GM12874 (cell line): ENCODE measurements around the gene INPP5E.

Source experiments
- CTCF ChIP-seq: IDR thresholded peaks from 2 replicates; pipeline ENCODE4 v1.5.1; 2011; ENCODE audit warnings: low read depth, mild to moderate bottlenecking, control low read depth, low read length, moderate library complexity; ENCODE audit not compliant: insufficient read depth

The INPP5E gene

GRCh38 chr9:136409557-136410455 is 29.8 kb downstream of the INPP5E start:
- no peak for TF ChIP-seq CTCF

GRCh38 chr9:136407911-136408310 is 31.7 kb downstream of the INPP5E start:
- TF ChIP-seq CTCF: no peak

- no peak for TF ChIP-seq CTCF
Observed at GRCh38 chr9:136405481-136405880, 34.2 kb downstream of the INPP5E start.

DNA sequence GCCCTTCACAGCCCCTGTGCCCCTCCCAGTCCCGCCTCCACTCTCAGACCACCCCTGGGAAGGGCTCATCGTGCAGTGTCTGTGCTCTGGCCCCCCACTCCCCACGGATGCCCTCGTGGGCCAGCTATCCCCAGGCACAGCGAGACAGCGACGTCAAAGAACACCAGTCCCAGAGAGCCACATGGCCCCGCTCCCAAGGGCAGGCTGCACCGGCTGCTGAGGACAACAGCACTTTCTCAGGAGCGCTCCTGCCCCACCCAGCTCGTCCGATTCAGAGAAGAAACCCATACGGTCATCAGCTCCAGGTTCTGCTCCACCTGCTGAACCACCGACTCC is 34.9 kb downstream of the INPP5E start:
- no peak for TF ChIP-seq CTCF

- TF ChIP-seq CTCF: no peak
Observed at GRCh38 chr9:136403915-136404800, 35.5 kb downstream of the INPP5E start.

DNA sequence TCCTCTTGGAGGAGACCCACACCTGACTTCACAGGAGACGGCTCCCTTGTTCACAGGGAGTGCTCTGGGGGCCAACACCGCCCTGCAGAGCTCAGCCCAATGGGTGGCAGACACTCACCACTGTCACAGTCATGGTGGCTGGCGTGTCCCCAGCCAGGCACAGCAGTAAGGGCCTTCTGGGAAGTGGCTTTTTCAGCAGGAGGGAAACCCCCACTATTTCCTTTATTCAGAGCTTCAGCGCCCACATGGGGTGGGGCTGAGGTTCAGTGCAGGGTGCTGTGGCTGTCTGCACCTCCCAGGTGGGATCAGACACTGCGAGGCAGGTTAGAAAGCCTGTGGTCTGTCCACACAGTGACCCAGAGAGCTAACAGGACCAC is 36.1 kb downstream of the INPP5E start:
- TF ChIP-seq CTCF: no peak

DNA sequence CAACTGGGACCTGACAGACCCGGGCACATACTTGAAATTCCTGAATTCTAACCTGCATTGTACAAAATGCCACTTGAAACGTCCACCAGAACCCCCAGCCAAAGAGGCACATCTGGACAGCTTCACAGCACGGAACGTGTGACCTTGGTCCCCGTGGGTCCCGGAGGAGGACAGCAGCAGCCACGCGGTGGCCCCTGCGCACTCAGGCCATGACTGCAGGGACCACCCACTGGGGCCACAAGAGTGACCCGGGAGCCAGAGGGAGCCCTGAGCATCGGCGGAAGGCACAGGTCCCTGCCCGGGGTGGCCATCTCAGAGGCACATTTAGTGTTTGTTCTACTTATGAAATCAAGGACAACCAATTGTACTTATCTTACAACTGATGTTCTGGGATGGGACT is 37.6 kb downstream of the INPP5E start:
- TF ChIP-seq CTCF: no peak
